ENCODE data around the gene KIT.
"Not testable (repeated sequence)": the region's sequence is repeated elsewhere in the genome, so short reads cannot be mapped to it uniquely, and the experiment has no call there.

Gene KIT

GRCh38 chr4:54632537-54632936, 25.2 kb upstream of the KIT start:
- no peak for DNase-seq (ENCODE audit: low read depth)
- no peak overlapping the region for H3K4me3 ChIP-seq (ENCODE audit: low read depth, low read length)
- TF ChIP-seq CTCF (IDR thresholded peaks at IDR 0.05; ENCODE audit: low read depth, low read length, missing control alignments) = no peak
- in situ Hi-C loops (cut with HindIII; ENCODE audit: low sequenced_read_pairs) = no loop called here

GRCh38 chr4:54633102-54633740, 24.5 kb upstream of the KIT start:
- DNase-seq (ENCODE audit: low read depth); H3K4me3 ChIP-seq (ENCODE audit: low read depth, low read length); in situ Hi-C loops (cut with HindIII; ENCODE audit: low sequenced_read_pairs): not testable (repeated sequence)

GRCh38 chr4:54635318-54635717, 22.4 kb upstream of the KIT start:
- no peak overlapping the region for H3K4me3 ChIP-seq (ENCODE audit: low read depth, low read length)
- no peak for DNase-seq (ENCODE audit: low read depth)
- no peak for TF ChIP-seq CTCF (IDR thresholded peaks at IDR 0.05; ENCODE audit: low read depth, low read length, missing control alignments)
- in situ Hi-C loops (cut with HindIII; ENCODE audit: low sequenced_read_pairs) = no loop called here

- no peak overlapping the region for H3K4me3 ChIP-seq (ENCODE audit: low read depth, low read length)
- in situ Hi-C loops (cut with HindIII; ENCODE audit: low sequenced_read_pairs) = no loop called here
- DNase-seq (ENCODE audit: low read depth) = no peak
- TF ChIP-seq CTCF (IDR thresholded peaks at IDR 0.05; ENCODE audit: low read depth, low read length, missing control alignments) = no peak
These were observed 20.4 kb upstream of the KIT start for GRCh38 chr4:54637325-54637724.

- H3K4me3 ChIP-seq (ENCODE audit: low read depth, low read length); DNase-seq (ENCODE audit: low read depth); in situ Hi-C loops (cut with HindIII; ENCODE audit: low sequenced_read_pairs): not testable (repeated sequence)
These were observed 16.7 kb upstream of the KIT start for GRCh38 chr4:54641101-54641500.

GRCh38 chr4:54643172-54643571, 14.6 kb upstream of the KIT start:
- DNase-seq (ENCODE audit: low read depth) = no peak
- in situ Hi-C loops (cut with HindIII; ENCODE audit: low sequenced_read_pairs) = no loop called here
- H3K4me3 ChIP-seq (ENCODE audit: low read depth, low read length) = no peak overlapping the region
- no peak for TF ChIP-seq CTCF (IDR thresholded peaks at IDR 0.05; ENCODE audit: low read depth, low read length, missing control alignments)

GRCh38 chr4:54643958-54644751, 13.6 kb upstream of the KIT start:
- no peak overlapping the region for H3K4me3 ChIP-seq (ENCODE audit: low read depth, low read length)
- in situ Hi-C loops (cut with HindIII; ENCODE audit: low sequenced_read_pairs) = no loop called here
- TF ChIP-seq CTCF (IDR thresholded peaks at IDR 0.05; ENCODE audit: low read depth, low read length, missing control alignments) = no peak
- no peak for DNase-seq (ENCODE audit: low read depth)

All from astrocyte of the cerebellum (primary cell).